Thymus (tissue), 11 donors: Measurements from ENCODE around the gene MTURN. TPM values are rescaled to one million over a fixed set of nuclear protein-coding genes. Genes with fewer than 3 reads are reported as not detected.

Experiments used
- DNase-seq, 9 donors: peaks; one replicate each; pipeline ENCODE4 v3.0.0-alpha.2; 2013; ENCODE audit warnings: low spot score in 9 of 9, low read depth in 6 of 9, missing footprints in 1 of 9
- H3K27ac ChIP-seq, 2 donors: one replicate each; pipeline ENCODE4 v1.5.1; 2013; ENCODE audit warnings: control low read depth in 1 of 2, low read depth in 1 of 2, low read length in 1 of 2, mild to moderate bottlenecking in 1 of 2, moderate library complexity in 1 of 2
- H3K27me3 ChIP-seq, 2 donors: one replicate each; pipeline ENCODE4 v1.5.1; 2013; ENCODE audit warnings: low read length in 1 of 2; ENCODE audit not compliant: control insufficient read depth in 2 of 2, insufficient read depth in 1 of 2
- H3K36me3 ChIP-seq, 2 donors: one replicate each; pipeline ENCODE4 v1.5.1; 2013; ENCODE audit warnings: low read length in 1 of 2, mild to moderate bottlenecking in 1 of 2, moderate library complexity in 1 of 2; ENCODE audit not compliant: control insufficient read depth in 2 of 2, insufficient read depth in 2 of 2
- H3K4me1 ChIP-seq, 2 donors: one replicate each; pipeline ENCODE4 v1.5.1; 2013; ENCODE audit warnings: low read length in 2 of 2; ENCODE audit not compliant: control insufficient read depth in 2 of 2, insufficient read depth in 2 of 2
- H3K4me3 ChIP-seq, 2 donors: one replicate each; pipeline ENCODE4 v1.5.1; 2013; ENCODE audit warnings: low read length in 2 of 2, control low read depth in 1 of 2, mild to moderate bottlenecking in 1 of 2
- H3K9me3 ChIP-seq, 2 donors: one replicate each; pipeline ENCODE4 v1.5.1; 2013; ENCODE audit warnings: low read length in 1 of 2, mild to moderate bottlenecking in 1 of 2; ENCODE audit not compliant: control insufficient read depth in 2 of 2, insufficient read depth in 1 of 2
- WGBS: extraction: QIAGEN DNeasy Blood & Tissue Kit; methylation state at CpG from one replicate; pipeline ENCODE4 v1.1.7; 2013; 5-methylcytosine and 5-hydroxymethylcytosine counted together
- polyA plus RNA-seq: library from polyadenylated mRNA; stranded (reverse); fragments of 200-250 nt; gene quantifications from one replicate; pipeline ENCODE4 v1.2.3, GENCODE V29; 2013
- total RNA-seq: library from RNA; stranded (reverse); fragments of 120-200 nt; gene quantifications from one replicate; pipeline ENCODE4 v1.2.4, GENCODE V29; 2013
- donor health status: healthy.

Gene MTURN
- total and polyA plus RNA-seq, 2 donors, result 6.4 to 18.9 TPM

DNA sequence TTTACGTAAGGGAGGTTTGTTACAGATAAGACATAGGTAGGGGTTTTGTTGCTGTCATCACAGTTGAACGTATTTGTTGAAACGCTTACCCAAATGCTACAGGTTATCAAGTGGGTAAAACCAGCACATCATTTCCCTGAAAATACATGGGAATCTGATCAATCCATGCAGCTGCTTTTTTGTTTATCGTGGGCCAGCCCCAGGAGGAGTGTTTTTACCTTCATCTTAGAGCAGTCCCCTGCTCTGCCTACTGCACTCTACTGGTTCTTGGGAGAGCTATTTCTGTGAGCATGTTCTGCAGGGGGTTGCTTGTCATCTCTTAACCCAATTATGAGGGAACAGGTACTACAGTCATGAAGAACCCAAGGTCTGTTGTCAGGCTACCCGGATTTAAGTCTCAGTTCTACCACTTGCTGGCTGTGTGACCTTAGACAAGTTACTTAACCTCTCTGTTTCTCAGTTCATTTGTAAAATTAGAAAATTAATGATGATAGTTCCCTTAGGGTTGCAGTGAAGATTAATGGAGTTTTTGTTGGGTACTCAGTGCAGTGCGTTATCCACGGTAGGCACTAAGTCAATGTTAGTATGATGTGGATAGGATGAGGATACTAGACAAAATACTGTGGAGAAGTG is 15.0 kb downstream of the MTURN start:
- Histone ChIP-seq H3K4me1 (peaks cover 42 to 46% of the 10 kb centered on the region in 2 donors), H3K27me3 (no peaks in the 10 kb centered on the region), H3K36me3 (no peaks in the 10 kb centered on the region), H3K9me3 (no peaks in the 10 kb centered on the region), H3K4me3 (no peak overlapping the region), H3K27ac (peak overlapping the region; percentile 75 to 83)
- 98% methylated on average over 7 of the region's 7 CpGs for WGBS
- no peak for DNase-seq

DNA sequence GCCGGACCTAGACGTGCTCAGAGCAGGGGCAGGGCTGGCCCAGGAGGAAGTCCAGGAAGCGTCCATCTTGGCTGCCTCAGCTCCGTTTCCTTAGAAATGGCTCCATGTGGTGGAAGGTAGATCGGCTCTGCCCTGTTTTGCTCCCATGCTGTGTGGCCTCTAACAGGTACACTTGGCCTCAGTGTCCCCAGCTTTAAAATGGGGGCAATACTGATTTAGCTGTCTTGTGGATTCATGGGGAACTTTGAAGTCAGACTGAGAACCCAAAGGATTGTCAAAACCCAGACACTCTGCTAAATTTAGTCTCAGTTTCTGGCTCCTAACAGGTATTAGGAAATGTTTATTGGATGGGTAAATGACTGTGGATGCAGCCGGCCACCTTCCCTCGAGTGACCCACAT is 15.9 kb downstream of the MTURN start:
- no peak for DNase-seq
- Histone ChIP-seq H3K9me3 (no peaks in the 10 kb centered on the region), H3K36me3 (no peaks in the 10 kb centered on the region), H3K4me3 (no peak overlapping the region), H3K4me1 (peaks cover 44 to 46% of the 10 kb centered on the region in 2 donors), H3K27me3 (no peaks in the 10 kb centered on the region), H3K27ac (no peak overlapping the region)
- 98% methylated on average over 7 of the region's 7 CpGs for WGBS

DNA sequence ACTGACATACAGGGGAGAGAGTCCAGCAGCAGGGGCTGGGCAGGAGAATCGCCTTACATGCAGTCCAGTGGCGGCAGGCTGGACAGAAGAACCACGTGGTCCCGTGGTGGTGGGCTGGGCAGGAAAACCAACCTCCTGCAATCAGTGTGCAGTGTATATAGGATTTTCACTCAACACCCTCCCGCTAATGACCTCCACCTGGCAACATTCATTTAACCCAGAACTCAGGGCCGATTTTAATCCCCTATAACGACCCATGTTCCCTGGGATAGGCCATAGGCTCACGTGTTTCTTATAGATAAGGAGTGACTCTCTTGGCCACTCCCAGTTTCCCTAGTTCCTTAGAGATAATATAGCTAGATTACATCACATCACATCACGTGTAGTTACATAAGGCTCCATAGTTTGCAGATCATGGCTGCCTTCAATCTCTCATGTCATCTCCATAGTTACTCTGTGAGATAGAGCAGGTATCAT is 19.4 kb downstream of the MTURN start:
- WGBS, result 97% methylated on average over 9 of the region's 9 CpGs
- Histone ChIP-seq H3K27ac (no peak overlapping the region), H3K4me3 (no peak overlapping the region), H3K4me1 (peaks cover 36 to 46% of the 10 kb centered on the region in 2 donors), H3K27me3 (no peaks in the 10 kb centered on the region), H3K36me3 (no peaks in the 10 kb centered on the region), H3K9me3 (no peaks in the 10 kb centered on the region)
- no peak for DNase-seq

DNA sequence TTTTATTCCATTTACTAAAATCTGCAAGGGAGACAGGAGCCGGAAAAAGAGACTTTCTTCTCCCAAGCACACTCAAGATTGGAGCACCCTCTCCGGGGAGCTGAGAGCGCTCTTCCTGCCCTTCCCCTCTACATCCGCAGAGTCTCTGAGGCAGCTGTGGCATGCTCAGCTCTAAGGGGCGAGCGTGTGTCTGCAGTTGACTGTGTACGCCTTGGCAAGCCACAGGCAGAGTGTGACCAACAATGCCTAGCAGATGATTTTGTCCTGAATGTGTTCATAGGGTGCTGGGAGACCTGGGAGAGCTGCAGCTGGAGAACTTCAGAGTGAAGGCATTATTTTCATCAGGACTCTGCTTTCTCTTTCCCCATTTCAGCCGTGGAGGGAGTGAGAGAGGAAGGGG is 20.7 kb downstream of the MTURN start:
- no peaks in the 10 kb centered on the region for H3K27me3 ChIP-seq
- H3K9me3 ChIP-seq, result no peaks in the 10 kb centered on the region
- H3K4me3 ChIP-seq, result no peak overlapping the region
- no peaks in the 10 kb centered on the region for H3K36me3 ChIP-seq
- H3K27ac ChIP-seq, result no peak overlapping the region
- peak in 1 of 9 donors; percentile 52 for DNase-seq
- 87% methylated on average over 8 of the region's 8 CpGs for WGBS
- H3K4me1 ChIP-seq, result peaks cover 39 to 49% of the 10 kb centered on the region in 2 donors

DNA sequence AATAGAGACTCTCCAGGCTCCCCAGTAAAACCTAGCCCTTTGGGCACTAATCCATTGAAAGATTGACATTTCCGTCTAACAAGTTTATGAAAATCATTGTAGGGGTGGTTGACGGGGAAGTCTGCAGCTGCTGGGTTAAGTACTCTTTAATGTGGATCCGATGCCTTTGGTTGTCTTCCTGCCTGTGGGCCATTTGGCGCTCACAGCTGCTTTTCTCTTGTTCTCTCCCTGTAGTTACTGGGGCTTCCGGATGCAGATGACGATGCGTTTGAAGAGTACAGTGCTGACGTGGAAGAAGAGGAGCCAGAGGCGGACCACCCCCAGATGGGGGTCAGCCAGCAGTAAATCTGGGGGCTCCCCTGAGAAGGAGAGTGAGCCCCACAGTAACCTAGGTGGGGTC is 22.4 kb downstream of the MTURN start:
- Histone ChIP-seq H3K27me3 (no peaks in the 10 kb centered on the region), H3K4me3 (no peak overlapping the region), H3K36me3 (no peaks in the 10 kb centered on the region), H3K27ac (peak overlapping the region in 1 of 2 donors; percentile 85), H3K4me1 (peaks cover 45 to 64% of the 10 kb centered on the region in 2 donors), H3K9me3 (no peaks in the 10 kb centered on the region)
- peak; percentile 62 to 94 (median 80) for DNase-seq
- WGBS, result 6% methylated on average over 9 of the region's 9 CpGs

DNA sequence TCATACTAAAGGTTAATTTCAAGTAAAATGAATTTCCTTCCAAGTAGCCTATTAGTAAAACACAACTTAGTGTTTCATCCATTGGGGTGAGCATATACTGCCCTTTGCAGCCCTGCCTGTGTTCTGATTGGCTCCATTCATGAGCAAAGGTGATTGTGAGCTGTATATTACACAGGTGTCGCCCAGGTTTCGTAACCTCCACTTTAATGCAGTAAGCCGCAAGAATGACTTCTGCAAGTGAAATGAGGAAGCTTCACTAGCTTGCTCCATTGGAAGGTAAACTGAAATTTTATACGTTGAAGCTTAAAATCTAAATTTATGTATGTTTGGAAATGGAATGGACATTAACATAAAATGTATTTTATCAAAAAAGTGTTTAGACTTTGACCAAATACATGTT is 24.4 kb downstream of the MTURN start:
- peak overlapping the region in 1 of 2 donors; percentile 48 for H3K27ac ChIP-seq
- DNase-seq, result peak in 1 of 9 donors; percentile 48
- H3K4me3 ChIP-seq, result no peak overlapping the region
- peaks cover 60 to 80% of the 10 kb centered on the region in 2 donors for H3K4me1 ChIP-seq
- WGBS, result 28% methylated on average over 4 of the region's 4 CpGs
- no peaks in the 10 kb centered on the region for H3K9me3 ChIP-seq
- no peaks in the 10 kb centered on the region for H3K36me3 ChIP-seq
- no peaks in the 10 kb centered on the region for H3K27me3 ChIP-seq

DNA sequence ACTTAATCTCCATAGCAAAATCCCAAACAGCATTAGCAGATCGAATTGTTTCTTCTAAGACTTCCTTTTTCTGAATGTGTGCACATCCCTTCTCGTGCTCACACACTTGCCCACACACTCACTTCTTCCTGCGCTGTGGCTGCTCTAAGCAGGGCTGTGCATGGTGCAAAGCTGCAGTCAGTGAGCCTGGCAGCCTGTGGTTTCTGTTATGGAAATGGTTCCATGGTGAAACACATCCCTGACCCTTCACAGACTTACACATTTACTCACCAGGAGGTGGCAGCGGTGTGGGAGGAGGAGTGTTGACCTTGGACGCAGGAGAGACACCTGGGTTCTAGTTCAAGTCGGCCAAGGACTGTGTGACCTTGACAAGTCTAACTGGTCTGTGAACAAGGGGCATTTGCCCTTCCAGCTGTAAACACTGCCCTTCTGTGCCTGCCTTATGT is 24.9 kb downstream of the MTURN start:
- H3K4me3 ChIP-seq, result no peak overlapping the region
- DNase-seq, result peak in 1 of 9 donors; percentile 75
- H3K27me3 ChIP-seq, result no peaks in the 10 kb centered on the region
- peaks cover 60 to 80% of the 10 kb centered on the region in 2 donors for H3K4me1 ChIP-seq
- 9% methylated on average over 6 of the region's 6 CpGs for WGBS
- no peaks in the 10 kb centered on the region for H3K9me3 ChIP-seq
- H3K27ac ChIP-seq, result peak overlapping the region; percentile 48 to 72
- H3K36me3 ChIP-seq, result no peaks in the 10 kb centered on the region

DNA sequence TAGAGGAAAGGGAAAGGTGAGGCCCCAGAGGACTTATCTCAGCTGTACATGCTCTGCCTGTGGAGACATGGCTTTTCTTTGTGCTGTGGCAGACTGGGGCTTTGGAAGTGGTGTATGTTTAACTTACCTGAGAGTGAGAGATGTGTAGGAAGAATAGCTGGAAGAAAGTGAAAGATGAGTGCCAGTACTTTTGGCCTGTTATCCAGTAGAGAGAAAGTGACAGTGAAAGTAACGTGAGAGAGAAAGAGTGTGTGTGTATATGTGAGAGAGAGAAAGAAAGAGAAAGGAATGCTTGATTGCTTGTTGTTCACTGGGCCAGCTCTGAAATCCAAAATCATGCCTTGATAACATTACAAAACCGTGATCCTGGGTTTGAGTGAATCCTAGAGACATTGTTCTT is 25.5 kb downstream of the MTURN start:
- 92% methylated on average over 2 of the region's 2 CpGs for WGBS
- Histone ChIP-seq H3K4me1 (peaks cover 60 to 83% of the 10 kb centered on the region in 2 donors), H3K36me3 (no peaks in the 10 kb centered on the region), H3K27ac (peak overlapping the region; percentile 48 to 67), H3K4me3 (no peak overlapping the region), H3K9me3 (no peaks in the 10 kb centered on the region), H3K27me3 (no peaks in the 10 kb centered on the region)
- peak in 1 of 9 donors; percentile 34 for DNase-seq

DNA sequence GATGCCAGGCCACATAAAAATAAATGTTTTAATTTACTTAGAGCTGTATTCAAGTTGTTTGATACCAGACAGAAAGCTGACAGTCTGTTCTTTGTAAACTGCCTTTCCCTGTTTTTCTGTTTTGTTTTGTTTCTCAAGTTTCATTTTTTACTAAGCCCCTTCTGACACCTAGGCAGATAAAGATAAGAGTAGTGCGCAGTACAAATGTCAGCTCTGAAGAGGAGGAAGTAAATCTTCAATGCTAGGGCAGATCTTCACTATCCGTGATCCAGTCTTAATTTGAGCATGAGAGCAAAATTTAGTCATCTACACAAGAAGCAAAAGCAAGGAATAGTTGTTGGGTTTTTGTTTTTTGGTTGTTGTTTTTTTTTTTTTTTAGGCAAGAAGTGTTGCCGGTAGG is 27.3 kb downstream of the MTURN start:
- H3K9me3 ChIP-seq, result no peaks in the 10 kb centered on the region
- H3K4me1 ChIP-seq, result peaks cover 47 to 68% of the 10 kb centered on the region in 2 donors
- H3K27me3 ChIP-seq, result no peaks in the 10 kb centered on the region
- H3K36me3 ChIP-seq, result no peaks in the 10 kb centered on the region
- H3K27ac ChIP-seq, result peak overlapping the region; percentile 74 to 79
- DNase-seq, result peak in 1 of 9 donors; percentile 77
- no peak overlapping the region for H3K4me3 ChIP-seq
- WGBS, result 30% methylated on average over 3 of the region's 3 CpGs
